ENCODE data around the gene GPR150. TPM values are rescaled to one million over a fixed set of nuclear protein-coding genes. Genes with fewer than 3 reads are reported as not detected.
A peak's percentile ranks its signal among the peaks of the same experiment; 100 is the strongest.

The GPR150 gene
- total and polyA plus RNA-seq, 10 of the 15 experiments (the other 5 are each of a cell fraction or from before 2014, with no cell fraction given), result 0.08 to 1.1 (median 0.37) TPM; not detected in 1

- DNase-seq (ENCODE audit: low read depth, low spot score) (peak; percentile 49), ATAC-seq (peak; percentile 53), FAIRE-seq (no peak)
- CTCF ChIA-PET, result no interaction called here
- in situ Hi-C loops (cut with MboI) (no loop called here), intact Hi-C loops (cut with micrococcal nuclease; ENCODE audit: unreplicated experiment) (loop anchor here (10.0 kb wide), 1 partner anchor 540 kb away; no protein-coding TSS in a partner anchor)
- no peaks in the 10 kb centered on the region for H3K36me3 ChIP-seq (ENCODE audit: control insufficient read depth in 2 of 2, insufficient read depth in 2 of 2, low read length in 1 of 2)
- H4K20me1 ChIP-seq (ENCODE audit: control insufficient read depth, insufficient read depth), result no peaks in the 10 kb centered on the region
- H3K4me1 ChIP-seq (ENCODE audit: control insufficient read depth, insufficient read depth, low read length), result peaks cover 9% of the 10 kb centered on the region; the same call in 1 of the 2 replicates
- RAD21 ChIA-PET (ENCODE audit: unreplicated experiment), result no interaction called here
- H3K9me3 ChIP-seq (replicated peaks; ENCODE audit: control insufficient read depth, insufficient read depth, low read length), result peaks cover 6% of the 10 kb centered on the region; the same call in 2 of the 3 replicates
- H3K27ac ChIP-seq (ENCODE audit: control insufficient read depth, insufficient read depth), result peak overlapping the region; percentile 47; the same call in 1 of the 2 replicates
- BruUV-seq (replicated peaks), result no TSS peak
- H3K27me3 ChIP-seq (replicated peaks in 1 of 2; ENCODE audit: control insufficient read depth in 2 of 2, insufficient read depth in 2 of 2, low read length in 1 of 2), result no peaks in the 10 kb centered on the region
- no peak overlapping the region for H3K4me3 ChIP-seq
- H3K9ac ChIP-seq (ENCODE audit: control insufficient read depth, insufficient read depth, low read length), result no peak overlapping the region
- SMC1A ChIA-PET (ENCODE audit: uncharacterized antibody, unreplicated experiment), result no interaction called here
- H2AFZ ChIP-seq (ENCODE audit: control insufficient read depth, low read depth, low read length), result no peak overlapping the region
- POLR2A ChIA-PET, result no interaction called here
- H3K79me2 ChIP-seq (ENCODE audit: control insufficient read depth, insufficient read depth, low read length), result peaks cover 3% of the 10 kb centered on the region; the same call in 1 of the 2 replicates
- H3K4me2 ChIP-seq (ENCODE audit: control insufficient read depth, insufficient read depth), result no peak overlapping the region; the same call in 1 of the 2 replicates
- 0% methylated on average over 1 of the region's 1 CpG for WGBS (ENCODE audit: insufficient coverage, insufficient replicate concordance, low lambda C conversion rate, missing lambda C conversion rate)
- TF ChIP-seq PML (IDR thresholded peaks at IDR 0.05; ENCODE audit: low read length), result 0 out of 2 replicates have a peak, but pooled peaks have one; percentile 46
- TF ChIP-seq ATF7 (IDR thresholded peaks at IDR 0.05; ENCODE audit: low read depth), result peak; percentile 55; the same call in 1 of the 2 replicates
- peak; percentile 84; the same call in 1 of the 2 replicates for TF ChIP-seq IRF4 (IDR thresholded peaks at IDR 0.05; ENCODE audit: low read depth, low read length)
- TF ChIP-seq BCLAF1 (IDR thresholded peaks at IDR 0.05), result no peak
- 0 out of 2 replicates have a peak, but pooled peaks have one; percentile 43 for TF ChIP-seq TCF12 (IDR thresholded peaks at IDR 0.05; ENCODE audit: low read depth, low read length)
- TF ChIP-seq RUNX3 (IDR thresholded peaks at IDR 0.05; ENCODE audit: low read length), result peak; percentile 73
- TF ChIP-seq NKRF (conservative IDR thresholded peaks at IDR 0.05), result peak; percentile 24; the same call in 1 of the 2 replicates
- 0 out of 3 replicates have a peak, but pooled peaks have one; percentile 25 for TF ChIP-seq POU2F2 (IDR thresholded peaks at IDR 0.05; ENCODE audit: borderline replicate concordance, low read depth, low read length)
- TF ChIP-seq RELB (IDR thresholded peaks at IDR 0.05; ENCODE audit: low read depth), result peak; percentile 97
- peak; percentile 92; the same call in 1 of the 2 replicates for TF ChIP-seq FOXM1 (IDR thresholded peaks at IDR 0.05; ENCODE audit: low read depth, low read length)
- peak; percentile 99 for TF ChIP-seq BACH1 (IDR thresholded peaks at IDR 0.05; ENCODE audit: borderline replicate concordance)
- TF ChIP-seq CREB1 (IDR thresholded peaks at IDR 0.05; ENCODE audit: low read depth), result 0 out of 2 replicates have a peak, but pooled peaks have one; percentile 23
- no peak for TF ChIP-seq SMC3 (IDR thresholded peaks at IDR 0.05; ENCODE audit: borderline replicate concordance, low read length)
- peak; percentile 97 for TF ChIP-seq MEF2B (IDR thresholded peaks at IDR 0.05; ENCODE audit: partially characterized antibody, poor library complexity, severe bottlenecking)
- no peak for TF ChIP-seq USF1 (IDR thresholded peaks at IDR 0.05; ENCODE audit: borderline replicate concordance, extremely low read length, insufficient read depth, low read depth, low read length)
- TF ChIP-seq RFX5 (IDR thresholded peaks at IDR 0.05; ENCODE audit: low read depth, low read length), result no peak
- TF ChIP-seq EP300 (IDR thresholded peaks at IDR 0.05; ENCODE audit: borderline replicate concordance in 1 of 2, control insufficient read depth in 1 of 2, low read depth in 2 of 2, low read length in 2 of 2), result peak; percentile 85 to 89; a peak in 3 of 4 replicates
Observed at GRCh38 chr5:95615164-95615467, 4.8 kb upstream of the GPR150 start.

All from GM12878 (cell line).